Measurements from ENCODE around the gene PIK3IP1. TPM values are rescaled to one million over a fixed set of nuclear protein-coding genes. Genes with fewer than 3 reads are reported as not detected.
"Not testable (repeated sequence)": the region's sequence is repeated elsewhere in the genome, so short reads cannot be mapped to it uniquely, and the experiment has no call there.

PIK3IP1 gene
- total and polyA plus RNA-seq, 3 donors from 2014 or later = 42.4 to 89.2 (median 65.9) TPM

- TF ChIP-seq CTCF (IDR thresholded peaks at IDR 0.05) (no peak), POLR2A (IDR thresholded peaks at IDR 0.05) (no peak)
- H3K27ac ChIP-seq = no peak overlapping the region
- H3K36me3 ChIP-seq (ENCODE audit: low read depth, missing control alignments) = no peaks in the 10 kb centered on the region
- H3K9me3 ChIP-seq = no peaks in the 10 kb centered on the region
- no peaks in the 10 kb centered on the region for H3K4me1 ChIP-seq
- no peak for DNase-seq
- no peak overlapping the region for H3K4me3 ChIP-seq
- intact Hi-C loops (cut with DNase I; ENCODE audit: low total_unique reads) = no loop called here
- H3K27me3 ChIP-seq = no peaks in the 10 kb centered on the region
- WGBS, 2 donors = 51 to 73% methylated on average over 6 of the region's 6 CpGs
Measured at GRCh38 chr22:31239771-31240370, 52.4 kb downstream of the PIK3IP1 start.

- no peak for DNase-seq
- WGBS, 2 donors = 86 to 91% methylated on average over 1 of the region's 1 CpG
- H3K4me3 ChIP-seq = no peak overlapping the region
- TF ChIP-seq POLR2A (IDR thresholded peaks at IDR 0.05) (no peak), CTCF (IDR thresholded peaks at IDR 0.05) (no peak)
- H3K4me1 ChIP-seq = no peaks in the 10 kb centered on the region
- H3K27me3 ChIP-seq = no peaks in the 10 kb centered on the region
- H3K27ac ChIP-seq = no peak overlapping the region
- intact Hi-C loops (cut with DNase I; ENCODE audit: low total_unique reads) = no loop called here
- no peaks in the 10 kb centered on the region for H3K36me3 ChIP-seq (ENCODE audit: low read depth, missing control alignments)
- no peaks in the 10 kb centered on the region for H3K9me3 ChIP-seq
Measured at GRCh38 chr22:31238057-31238456, 54.2 kb downstream of the PIK3IP1 start.

- H3K36me3 ChIP-seq (ENCODE audit: low read depth, missing control alignments); H3K9me3 ChIP-seq; H3K4me1 ChIP-seq; H3K27ac ChIP-seq; intact Hi-C loops (cut with DNase I; ENCODE audit: low total_unique reads); H3K27me3 ChIP-seq; DNase-seq; H3K4me3 ChIP-seq: not testable (repeated sequence)
- 93 to 97% methylated on average over 4 of the region's 4 CpGs for WGBS, 2 donors
Measured at GRCh38 chr22:31236044-31236443, 56.2 kb downstream of the PIK3IP1 start.

GRCh38 chr22:31235081-31235480, 57.2 kb downstream of the PIK3IP1 start:
- Histone ChIP-seq H3K36me3 (ENCODE audit: low read depth, missing control alignments) (no peaks in the 10 kb centered on the region), H3K4me1 (peaks cover 8% of the 10 kb centered on the region), H3K27ac (no peak overlapping the region), H3K4me3 (no peak overlapping the region), H3K9me3 (no peaks in the 10 kb centered on the region), H3K27me3 (no peaks in the 10 kb centered on the region)
- WGBS, 2 donors = 67 to 75% methylated on average over 3 of the region's 3 CpGs
- TF ChIP-seq CTCF (IDR thresholded peaks at IDR 0.05) (no peak), POLR2A (IDR thresholded peaks at IDR 0.05) (no peak)
- DNase-seq = no peak
- intact Hi-C loops (cut with DNase I; ENCODE audit: low total_unique reads) = no loop called here

- H3K27me3 ChIP-seq = no peaks in the 10 kb centered on the region
- no peaks in the 10 kb centered on the region for H3K9me3 ChIP-seq
- H3K4me3 ChIP-seq = no peak overlapping the region
- no peaks in the 10 kb centered on the region for H3K36me3 ChIP-seq (ENCODE audit: low read depth, missing control alignments)
- 84 to 94% methylated on average over 3 of the region's 3 CpGs for WGBS, 2 donors
- intact Hi-C loops (cut with DNase I; ENCODE audit: low total_unique reads) = no loop called here
- TF ChIP-seq POLR2A (IDR thresholded peaks at IDR 0.05) (no peak), CTCF (IDR thresholded peaks at IDR 0.05) (no peak)
- no peak for DNase-seq
- H3K27ac ChIP-seq = no peak overlapping the region
- H3K4me1 ChIP-seq = peaks cover 16% of the 10 kb centered on the region
Measured at GRCh38 chr22:31233001-31233400, 59.3 kb downstream of the PIK3IP1 start.

Small RNA genes lying within 50 kb of the gene (small RNA-seq; reads per million reads assigned to genes)
- 0 reads per million in 2 donors for gene RNA5SP496

Other genes with a start within 250 kb of the PIK3IP1 start
- gene SMTN, start 211.2 kb downstream of the PIK3IP1 start, total RNA-seq = 10 to 100 TPM; 50.1 to 52.5 TPM
- 31.6 TPM for gene SMTN, start 211.2 kb downstream of the PIK3IP1 start, polyA plus RNA-seq (ENCODE audit: insufficient read depth, low read depth, low replicate concordance)
- gene SELENOM, start 184.9 kb downstream of the PIK3IP1 start, total RNA-seq = 100 to 1,000 TPM in 1 of 2 donors, 10 to 100 TPM in 1; 82.8 to 102 TPM
- gene SELENOM, start 184.9 kb downstream of the PIK3IP1 start, polyA plus RNA-seq (ENCODE audit: insufficient read depth, low read depth, low replicate concordance) = 77.4 TPM
- 10 to 100 TPM; 11.3 to 17.2 TPM for gene INPP5J, start 169.5 kb downstream of the PIK3IP1 start, total RNA-seq
- 5.2 TPM for gene INPP5J, start 169.5 kb downstream of the PIK3IP1 start, polyA plus RNA-seq (ENCODE audit: insufficient read depth, low read depth, low replicate concordance)
- gene PLA2G3, start 152.0 kb downstream of the PIK3IP1 start, total RNA-seq = under 1 TPM; 0.55 to 0.68 TPM
- gene PLA2G3, start 152.0 kb downstream of the PIK3IP1 start, polyA plus RNA-seq (ENCODE audit: insufficient read depth, low read depth, low replicate concordance) = 0.44 TPM
- 10 to 100 TPM; 30.0 to 32.4 TPM for gene RNF185, start 132.3 kb downstream of the PIK3IP1 start, total RNA-seq
- 33.2 TPM for gene RNF185, start 132.3 kb downstream of the PIK3IP1 start, polyA plus RNA-seq (ENCODE audit: insufficient read depth, low read depth, low replicate concordance)
- 100 to 1,000 TPM in 1 of 2 donors, 10 to 100 TPM in 1; 94.0 to 101 TPM for gene LIMK2, start 80.2 kb downstream of the PIK3IP1 start, total RNA-seq
- gene LIMK2, start 80.2 kb downstream of the PIK3IP1 start, polyA plus RNA-seq (ENCODE audit: insufficient read depth, low read depth, low replicate concordance) = 51.7 TPM
- gene PATZ1, start 53.9 kb upstream of the PIK3IP1 start, total RNA-seq = 10 to 100 TPM; 38.1 to 48.7 TPM
- gene PATZ1, start 53.9 kb upstream of the PIK3IP1 start, polyA plus RNA-seq (ENCODE audit: insufficient read depth, low read depth, low replicate concordance) = 23.2 TPM
- gene DRG1, start 107.1 kb upstream of the PIK3IP1 start, total RNA-seq = 100 to 1,000 TPM; 148 to 165 TPM
- 399 TPM for gene DRG1, start 107.1 kb upstream of the PIK3IP1 start, polyA plus RNA-seq (ENCODE audit: insufficient read depth, low read depth, low replicate concordance)
- 10 to 100 TPM; 74.6 to 79.7 TPM for gene EIF4ENIF1, start 197.4 kb upstream of the PIK3IP1 start, total RNA-seq
- 127 TPM for gene EIF4ENIF1, start 197.4 kb upstream of the PIK3IP1 start, polyA plus RNA-seq (ENCODE audit: insufficient read depth, low read depth, low replicate concordance)
- 100 to 1,000 TPM; 129 to 141 TPM for gene SFI1, start 204.0 kb upstream of the PIK3IP1 start, total RNA-seq
- 48.8 TPM for gene SFI1, start 204.0 kb upstream of the PIK3IP1 start, polyA plus RNA-seq (ENCODE audit: insufficient read depth, low read depth, low replicate concordance)